Esophagus muscularis mucosa (tissue), 3 donors: Measurements from ENCODE around the gene CDH5.

Experiments used
- EP300 ChIP-seq: sonication (generic); formaldehyde crosslinking; IDR thresholded peaks from one replicate; pipeline ENCODE4 v1.6.1; 2017; ENCODE audit warnings: antibody characterized with exemption
- TF ChIP-seq, protein P1 (sequence below), 3 experiments: fragments of 200-600 bp in 2 of 3; fragments of 450-650 bp in 1 of 3; sonication (generic) in 2 of 3; IDR thresholded peaks; one replicate each; pipeline ENCODE4 v1.5.1; 2017 to 2019; ENCODE audit warnings: antibody characterized with exemption in 3 of 3, mild to moderate bottlenecking in 2 of 3, moderate library complexity in 1 of 3

DNA sequence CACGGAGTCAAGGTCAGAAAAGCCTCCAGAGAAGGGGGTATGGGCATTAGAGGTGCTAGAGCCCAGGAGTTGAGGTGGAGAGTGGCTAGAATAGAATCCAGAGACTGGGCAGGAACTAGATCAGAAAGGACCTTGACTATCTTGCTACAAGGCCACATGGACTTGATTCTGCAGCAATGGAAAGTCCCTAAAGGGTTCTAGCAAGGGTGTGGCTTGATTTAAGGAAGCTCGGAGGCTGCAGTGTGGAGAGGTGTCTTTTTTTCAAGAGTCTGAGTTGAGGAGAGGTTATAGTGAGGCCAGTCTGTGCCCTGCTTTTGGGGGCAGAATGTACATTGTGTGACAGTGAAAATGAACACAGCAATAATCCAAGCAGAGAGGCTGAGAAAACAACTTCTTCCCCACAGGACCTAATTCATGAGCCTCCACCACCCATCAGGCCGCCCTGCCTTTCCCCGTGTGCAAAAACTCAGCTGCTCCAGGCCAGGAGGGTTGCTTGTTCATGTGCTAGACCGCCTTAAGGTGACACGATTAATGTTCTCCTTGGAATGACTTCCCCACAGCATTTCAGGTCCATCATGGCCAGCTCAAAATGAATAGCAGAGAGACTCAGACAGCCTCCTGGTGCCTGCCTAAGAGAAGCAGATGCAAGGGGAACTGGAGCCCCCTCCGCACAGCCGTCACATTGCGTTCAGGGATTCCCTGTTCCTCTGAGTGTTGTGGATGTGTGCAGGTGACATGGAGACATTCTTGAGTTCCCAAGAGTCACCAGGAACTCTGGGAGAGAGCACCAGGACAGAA is 51.9 kb downstream of the CDH5 start:
- TF ChIP-seq, protein P1, sequence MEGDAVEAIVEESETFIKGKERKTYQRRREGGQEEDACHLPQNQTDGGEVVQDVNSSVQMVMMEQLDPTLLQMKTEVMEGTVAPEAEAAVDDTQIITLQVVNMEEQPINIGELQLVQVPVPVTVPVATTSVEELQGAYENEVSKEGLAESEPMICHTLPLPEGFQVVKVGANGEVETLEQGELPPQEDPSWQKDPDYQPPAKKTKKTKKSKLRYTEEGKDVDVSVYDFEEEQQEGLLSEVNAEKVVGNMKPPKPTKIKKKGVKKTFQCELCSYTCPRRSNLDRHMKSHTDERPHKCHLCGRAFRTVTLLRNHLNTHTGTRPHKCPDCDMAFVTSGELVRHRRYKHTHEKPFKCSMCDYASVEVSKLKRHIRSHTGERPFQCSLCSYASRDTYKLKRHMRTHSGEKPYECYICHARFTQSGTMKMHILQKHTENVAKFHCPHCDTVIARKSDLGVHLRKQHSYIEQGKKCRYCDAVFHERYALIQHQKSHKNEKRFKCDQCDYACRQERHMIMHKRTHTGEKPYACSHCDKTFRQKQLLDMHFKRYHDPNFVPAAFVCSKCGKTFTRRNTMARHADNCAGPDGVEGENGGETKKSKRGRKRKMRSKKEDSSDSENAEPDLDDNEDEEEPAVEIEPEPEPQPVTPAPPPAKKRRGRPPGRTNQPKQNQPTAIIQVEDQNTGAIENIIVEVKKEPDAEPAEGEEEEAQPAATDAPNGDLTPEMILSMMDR (IDR thresholded peaks at IDR 0.05), result no peak
- no peak for TF ChIP-seq EP300
